Smooth muscle cell (in vitro differentiated cells): ENCODE data around the gene CNIH2. TPM values are rescaled to one million over a fixed set of nuclear protein-coding genes. Genes with fewer than 3 reads are reported as not detected.

Experiments
- DNase-seq: peaks from one replicate; lab custom pipeline; 2025; ENCODE audit not compliant: unreplicated experiment; lab: John Stamatoyannopoulos, UW
- H2AFZ ChIP-seq: fragments of 200-600 bp; sonication (generic); 2 replicates; pipeline ENCODE4 v1.6.0; 2016; ENCODE audit warnings: antibody characterized with exemption, low read depth, mild to moderate bottlenecking
- H3F3A ChIP-seq: fragments of 200-600 bp; sonication (generic); 2 replicates; pipeline ENCODE4 v1.6.0; 2017; ENCODE audit warnings: antibody characterized with exemption, low read depth
- H3K27ac ChIP-seq: fragments of 200-600 bp; sonication (generic); 2 replicates; pipeline ENCODE4 v1.5.1; 2016; ENCODE audit warnings: low read depth, mild to moderate bottlenecking
- H3K27me3 ChIP-seq: fragments of 200-600 bp; sonication (generic); 2 replicates; pipeline ENCODE4 v1.6.1; 2016; ENCODE audit warnings: low read depth, mild to moderate bottlenecking
- H3K36me3 ChIP-seq: fragments of 200-600 bp; sonication (generic); 2 replicates; pipeline ENCODE4 v1.5.1; 2016; ENCODE audit warnings: low read depth
- H3K4me1 ChIP-seq: fragments of 200-600 bp; sonication (generic); 2 replicates; pipeline ENCODE4 v1.5.1; 2016; ENCODE audit warnings: low read depth
- H3K4me2 ChIP-seq: fragments of 200-600 bp; sonication (generic); 2 replicates; pipeline ENCODE4 v1.6.0; 2016; ENCODE audit warnings: mild to moderate bottlenecking
- H3K4me3 ChIP-seq: fragments of 200-600 bp; sonication (generic); 2 replicates; pipeline ENCODE4 v1.5.1; 2016; ENCODE audit warnings: mild to moderate bottlenecking
- H3K79me2 ChIP-seq: fragments of 200-600 bp; sonication (generic); 2 replicates; pipeline ENCODE4 v1.6.0; 2016; ENCODE audit warnings: low read depth, mild to moderate bottlenecking
- H3K9ac ChIP-seq: fragments of 200-600 bp; sonication (generic); 2 replicates; pipeline ENCODE4 v1.6.0; 2016; ENCODE audit warnings: low read depth
- H3K9me3 ChIP-seq: fragments of 200-600 bp; sonication (generic); replicated peaks from 2 replicates; pipeline ENCODE4 v1.5.1; 2016; ENCODE audit warnings: low read depth
- H4K20me1 ChIP-seq: fragments of 200-600 bp; sonication (generic); 2 replicates; pipeline ENCODE4 v1.6.0; 2016; ENCODE audit warnings: low read depth
- CTCF ChIP-seq: fragments of 200-600 bp; sonication (generic); IDR thresholded peaks from 2 replicates; pipeline ENCODE4 v1.5.1; 2017; ENCODE audit warnings: borderline replicate concordance, mild to moderate bottlenecking, antibody characterized with exemption; ENCODE audit not compliant: insufficient read depth, poor library complexity, severe bottlenecking
- WGBS: methylation state at CpG from one replicate; pipeline ENCODE4 v1.1.7; 2016; ENCODE audit warnings: low lambda C conversion rate; 5-methylcytosine and 5-hydroxymethylcytosine counted together
- polyA plus RNA-seq: library from polyadenylated mRNA; unstranded; fragments of >200 nt; fragmentation: Nextera tagmentation; extraction: Ambion mirVana; gene quantifications from 2 replicates; pipeline ENCODE4 v1.2.1, GENCODE V29; 2016
- total RNA-seq: library from RNA; depleted of rRNA; stranded (reverse); fragments of >200 nt; gene quantifications from 2 replicates; pipeline ENCODE4 v1.2.3, GENCODE V29; 2014

CNIH2 gene
- total and polyA plus RNA-seq, 2 experiments from 2014 or later: 12.2 to 17.0 TPM

- Histone ChIP-seq H3K27me3 (no peaks in the 10 kb centered on the region), H3K79me2 (no peaks in the 10 kb centered on the region), H2AFZ (no peak overlapping the region), H3K9me3 (no peaks in the 10 kb centered on the region), H3K4me1 (no peaks in the 10 kb centered on the region), H3K27ac (no peak overlapping the region), H3F3A (no peaks in the 10 kb centered on the region), H4K20me1 (no peaks in the 10 kb centered on the region), H3K9ac (no peak overlapping the region), H3K4me2 (no peak overlapping the region), H3K36me3 (no peaks in the 10 kb centered on the region), H3K4me3 (no peak overlapping the region)
- DNase-seq: no peak
- 94% methylated on average over 25 of the region's 25 CpGs for WGBS
- TF ChIP-seq CTCF: no peak
Observed at GRCh38 chr11:66239998-66240780, 37.8 kb upstream of the CNIH2 start.

- Histone ChIP-seq H3K4me3 (no peak overlapping the region), H3K9me3 (no peaks in the 10 kb centered on the region), H3K27ac (no peak overlapping the region), H3K36me3 (no peaks in the 10 kb centered on the region), H3K79me2 (no peaks in the 10 kb centered on the region), H2AFZ (no peak overlapping the region), H3F3A (no peaks in the 10 kb centered on the region), H3K4me2 (no peak overlapping the region), H4K20me1 (no peaks in the 10 kb centered on the region), H3K9ac (no peak overlapping the region), H3K4me1 (no peaks in the 10 kb centered on the region), H3K27me3 (no peaks in the 10 kb centered on the region)
- 88% methylated on average over 9 of the region's 9 CpGs for WGBS
- TF ChIP-seq CTCF: no peak
- no peak for DNase-seq
Observed at GRCh38 chr11:66240781-66241136, 37.2 kb upstream of the CNIH2 start.

- H3K27me3 ChIP-seq: no peaks in the 10 kb centered on the region
- H3K4me2 ChIP-seq: no peak overlapping the region
- no peak overlapping the region for H3K9ac ChIP-seq
- DNase-seq: no peak
- no peaks in the 10 kb centered on the region for H4K20me1 ChIP-seq
- no peak for TF ChIP-seq CTCF
- no peak overlapping the region for H2AFZ ChIP-seq
- no peaks in the 10 kb centered on the region for H3F3A ChIP-seq
- WGBS: 95% methylated on average over 14 of the region's 14 CpGs
- H3K9me3 ChIP-seq: no peaks in the 10 kb centered on the region
- H3K79me2 ChIP-seq: no peaks in the 10 kb centered on the region
- no peak overlapping the region for H3K4me3 ChIP-seq
- no peaks in the 10 kb centered on the region for H3K4me1 ChIP-seq
- no peaks in the 10 kb centered on the region for H3K36me3 ChIP-seq
- no peak overlapping the region for H3K27ac ChIP-seq
Observed at GRCh38 chr11:66242095-66242765, 35.7 kb upstream of the CNIH2 start.
